PC-3 (cell line): ENCODE measurements around the gene ST6GALNAC6.

Experiments
- EZH2 ChIP-seq: fragments of 300-600 bp; sonication (generic); IDR thresholded peaks from one replicate; pipeline ENCODE4 v1.6.1; 2017; ENCODE audit warnings: antibody characterized with exemption, mild to moderate bottlenecking, low read length; ENCODE audit not compliant: unreplicated experiment
- EZH2phosphoT487 ChIP-seq: fragments of 300-600 bp; sonication (generic); IDR thresholded peaks from 2 replicates; pipeline ENCODE4 v1.6.1; 2018; ENCODE audit warnings: mild to moderate bottlenecking, antibody characterized with exemption, low read length, borderline replicate concordance
- TF ChIP-seq, protein P1 (sequence below): fragments of 300-600 bp; sonication (generic); conservative IDR thresholded peaks from 2 replicates; pipeline ENCODE4 v1.5.1; 2017; ENCODE audit warnings: antibody characterized with exemption, low read depth, mild to moderate bottlenecking, low read length

DNA sequence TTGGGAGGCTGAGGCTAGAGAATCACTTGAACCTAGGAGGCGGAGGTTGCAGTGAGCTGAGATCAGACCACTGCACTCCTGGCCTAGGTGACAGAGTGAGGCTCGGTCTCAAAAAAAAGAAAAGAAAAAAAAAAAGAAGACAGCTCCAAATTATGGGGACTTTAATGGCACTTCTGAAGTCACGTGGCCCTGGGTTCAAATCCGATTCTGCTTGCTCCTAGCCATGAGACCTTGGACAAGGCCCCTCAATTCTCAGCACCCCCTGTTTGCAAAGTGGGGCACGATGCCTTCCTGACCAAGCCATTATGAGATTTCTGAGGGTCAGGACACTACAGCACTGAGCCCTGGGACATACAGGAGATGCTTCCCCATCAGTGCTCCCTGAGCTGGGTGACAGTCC is 43.9 kb downstream of the ST6GALNAC6 start:
- TF ChIP-seq EZH2 (no peak), EZH2phosphoT487 (no peak)
- TF ChIP-seq, protein P1, sequence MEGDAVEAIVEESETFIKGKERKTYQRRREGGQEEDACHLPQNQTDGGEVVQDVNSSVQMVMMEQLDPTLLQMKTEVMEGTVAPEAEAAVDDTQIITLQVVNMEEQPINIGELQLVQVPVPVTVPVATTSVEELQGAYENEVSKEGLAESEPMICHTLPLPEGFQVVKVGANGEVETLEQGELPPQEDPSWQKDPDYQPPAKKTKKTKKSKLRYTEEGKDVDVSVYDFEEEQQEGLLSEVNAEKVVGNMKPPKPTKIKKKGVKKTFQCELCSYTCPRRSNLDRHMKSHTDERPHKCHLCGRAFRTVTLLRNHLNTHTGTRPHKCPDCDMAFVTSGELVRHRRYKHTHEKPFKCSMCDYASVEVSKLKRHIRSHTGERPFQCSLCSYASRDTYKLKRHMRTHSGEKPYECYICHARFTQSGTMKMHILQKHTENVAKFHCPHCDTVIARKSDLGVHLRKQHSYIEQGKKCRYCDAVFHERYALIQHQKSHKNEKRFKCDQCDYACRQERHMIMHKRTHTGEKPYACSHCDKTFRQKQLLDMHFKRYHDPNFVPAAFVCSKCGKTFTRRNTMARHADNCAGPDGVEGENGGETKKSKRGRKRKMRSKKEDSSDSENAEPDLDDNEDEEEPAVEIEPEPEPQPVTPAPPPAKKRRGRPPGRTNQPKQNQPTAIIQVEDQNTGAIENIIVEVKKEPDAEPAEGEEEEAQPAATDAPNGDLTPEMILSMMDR: no peak
